NCI-H146 treated with DMSO at 0.1 percent for 48 hours (cell line): ENCODE measurements around the gene CLASP2.
"Not testable (repeated sequence)": the region's sequence is repeated elsewhere in the genome, so short reads cannot be mapped to it uniquely, and the experiment has no call there.

Experiments
- DNase-seq: peaks from one replicate; lab custom pipeline; 2025; ENCODE audit not compliant: unreplicated experiment; lab: John Stamatoyannopoulos, UW

CLASP2 gene

DNA sequence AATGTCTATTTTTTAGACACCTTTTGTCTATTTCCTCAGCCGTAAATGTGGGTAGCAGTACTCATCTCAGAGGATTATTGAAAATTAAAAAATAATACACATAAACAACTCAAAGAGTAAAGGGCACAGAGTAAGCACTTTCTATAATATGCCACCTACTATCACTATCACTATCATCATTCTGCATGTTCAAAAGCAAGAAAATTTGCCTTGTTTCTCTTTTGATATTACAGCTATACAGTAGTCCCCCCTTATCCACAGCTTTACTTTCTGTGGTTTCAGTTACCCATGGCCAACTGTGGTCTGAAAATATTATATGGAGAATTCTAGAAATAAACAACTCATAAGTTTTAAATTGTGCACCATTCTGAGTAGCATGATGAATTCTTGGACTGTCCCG, 27.7 kb downstream of the CLASP2 start:
- no peak for DNase-seq

DNA sequence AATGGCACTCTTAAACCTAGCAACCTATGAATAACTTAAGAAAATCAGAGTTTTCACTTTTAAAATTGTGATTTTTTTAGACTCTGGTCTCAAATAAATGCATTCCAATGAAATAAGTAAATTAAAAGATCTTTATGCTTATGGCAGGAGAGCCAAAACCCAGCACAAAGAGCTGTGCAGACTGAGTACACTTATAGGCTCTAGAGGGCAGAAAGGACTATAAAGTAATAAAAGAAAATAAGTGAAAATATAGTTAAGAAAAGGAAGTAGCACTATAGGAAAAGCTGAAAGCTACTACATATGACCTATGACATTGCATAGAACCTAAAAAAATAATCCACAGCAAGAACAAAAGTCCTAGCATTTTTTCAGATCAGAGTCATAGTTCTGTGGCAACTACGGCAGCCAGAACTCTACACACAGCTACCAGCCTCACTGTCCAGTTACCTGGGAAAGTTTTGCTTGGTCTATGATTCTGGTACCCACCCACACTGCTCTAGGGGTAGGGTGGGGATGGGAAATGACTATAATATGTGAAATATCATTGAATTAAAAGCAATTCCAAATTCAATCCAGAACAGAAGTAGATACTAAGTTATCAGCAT, 30.5 kb downstream of the CLASP2 start:
- no peak for DNase-seq

DNA sequence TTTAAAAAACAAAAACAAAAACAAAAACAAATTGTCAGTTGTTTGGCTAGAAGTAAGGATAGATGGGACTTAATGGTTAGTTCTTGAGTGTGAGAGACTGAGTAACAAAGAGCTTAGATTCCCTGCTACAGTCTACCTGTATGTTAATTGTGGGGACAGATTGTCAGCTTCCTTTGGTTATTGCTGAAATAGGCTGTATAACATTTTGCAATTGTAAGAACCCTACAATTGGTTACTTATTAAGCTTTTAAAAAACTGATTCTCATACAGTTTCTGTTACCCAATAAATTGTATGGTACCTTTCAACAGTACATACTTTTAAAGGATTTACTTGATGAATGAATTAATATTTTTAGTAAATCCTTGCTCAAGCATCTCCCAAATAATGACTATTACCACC, 35.3 kb downstream of the CLASP2 start:
- no peak for DNase-seq

DNA sequence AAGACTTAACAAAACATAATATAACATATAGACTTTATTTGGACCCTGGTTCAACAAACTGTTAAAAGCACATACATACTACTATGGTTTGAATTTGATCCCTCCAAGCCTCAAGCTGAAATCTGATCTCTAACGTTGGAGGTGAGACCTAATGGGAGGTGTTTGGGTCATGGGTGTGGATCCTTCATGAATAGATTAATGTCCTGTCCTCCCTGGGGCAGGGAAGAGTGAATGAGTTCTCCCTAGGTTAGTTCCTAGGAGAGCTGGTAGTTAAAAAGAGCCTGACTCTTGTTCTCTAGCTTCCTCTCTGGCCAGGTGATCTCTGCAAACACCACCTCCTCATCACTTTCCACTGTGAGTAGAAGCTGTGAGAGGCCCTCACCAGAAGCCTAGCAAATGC, 36.4 kb downstream of the CLASP2 start:
- no peak for DNase-seq

DNA sequence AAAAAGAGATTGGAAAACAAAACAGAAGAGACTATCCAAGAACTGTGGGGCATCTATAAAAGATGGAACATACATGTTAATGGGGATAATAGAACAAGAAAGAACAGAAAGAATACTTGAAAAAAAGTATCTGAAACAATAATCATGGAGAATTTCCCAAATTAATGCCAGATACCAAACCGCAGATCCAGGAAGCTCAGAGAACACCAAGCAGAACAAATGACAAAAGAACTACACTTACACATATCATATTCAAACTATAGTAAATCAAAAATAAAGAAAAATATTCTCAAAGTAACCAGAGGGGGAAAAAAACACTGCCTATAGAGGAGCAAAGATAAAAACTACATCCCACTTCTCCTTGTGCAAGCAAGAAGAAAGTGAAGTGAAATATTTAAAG, 40.0 kb downstream of the CLASP2 start:
- DNase-seq, result no peak

DNA sequence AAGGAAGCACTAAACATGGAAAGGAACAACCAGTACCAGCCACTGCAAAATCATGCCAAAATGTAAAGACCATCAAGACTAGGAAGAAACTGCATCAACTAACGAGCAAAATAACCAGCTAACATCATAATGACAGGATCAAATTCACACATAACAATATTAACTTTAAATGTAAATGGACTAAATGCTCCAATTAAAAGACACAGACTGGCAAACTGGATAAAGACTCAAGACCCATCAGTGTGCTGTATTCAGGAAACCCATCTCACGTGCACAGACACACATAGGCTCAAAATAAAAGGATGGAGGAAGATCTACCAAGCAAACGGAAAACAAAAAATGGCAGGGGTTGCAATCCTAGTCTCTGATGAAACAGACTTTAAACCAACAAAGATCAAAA, 44.6 kb downstream of the CLASP2 start:
- not testable (repeated sequence) for DNase-seq

DNA sequence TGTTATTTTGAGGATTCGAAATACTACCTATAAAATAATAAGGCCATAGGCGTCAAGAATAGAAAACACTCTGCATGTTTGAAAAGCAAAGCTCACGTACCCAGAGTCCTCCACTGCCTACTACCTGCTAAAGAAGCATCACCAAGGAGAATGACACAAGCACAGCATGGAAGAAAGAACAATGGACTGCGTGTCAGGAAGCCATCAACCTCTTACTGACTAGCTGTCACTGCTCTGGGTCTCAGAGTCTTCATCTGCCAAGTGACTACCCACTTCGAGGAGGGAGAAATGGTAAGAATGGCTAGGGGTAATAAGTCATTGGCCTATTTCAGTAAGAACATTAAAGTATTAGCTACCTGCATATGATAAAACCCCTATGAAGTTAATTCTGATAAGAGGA, 49.4 kb downstream of the CLASP2 start:
- no peak for DNase-seq

DNA sequence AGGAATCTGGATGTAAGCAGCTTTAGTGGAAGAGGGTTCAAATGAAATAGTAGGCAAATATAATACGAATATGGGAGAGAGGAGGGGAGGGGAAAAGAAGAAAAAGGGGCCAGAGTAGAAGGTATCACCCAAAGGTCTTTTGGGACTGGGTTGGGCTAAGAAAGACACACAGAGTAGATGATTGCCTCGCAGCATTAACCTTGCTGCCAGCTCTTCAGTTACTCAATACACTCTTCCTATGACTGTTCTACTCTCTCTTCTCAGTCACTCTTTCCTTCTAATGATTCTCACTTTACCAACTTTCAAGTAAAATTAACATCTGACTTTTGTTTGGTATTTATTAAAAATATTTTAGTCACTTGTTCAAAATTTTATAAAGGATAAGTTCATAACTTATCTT, 52.8 kb downstream of the CLASP2 start:
- no peak for DNase-seq

DNA sequence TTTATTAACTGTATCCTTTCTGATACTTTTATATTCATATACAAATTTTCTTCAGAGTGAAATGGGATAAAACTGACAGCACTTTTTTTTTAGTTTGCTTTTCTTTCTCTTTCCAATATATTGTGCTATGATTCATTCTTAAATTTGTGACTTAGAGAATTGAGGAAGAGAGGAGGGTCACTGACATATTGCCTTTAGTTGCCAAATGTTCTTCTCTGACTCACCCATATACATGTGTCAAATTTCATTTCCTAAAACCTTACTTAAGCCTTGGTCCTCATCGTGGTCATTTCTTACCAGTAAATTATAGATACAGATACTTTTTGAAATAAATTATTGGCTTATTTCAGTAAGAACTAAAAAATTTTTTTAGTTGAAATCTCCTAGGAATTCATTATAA, 53.9 kb downstream of the CLASP2 start:
- no peak for DNase-seq

DNA sequence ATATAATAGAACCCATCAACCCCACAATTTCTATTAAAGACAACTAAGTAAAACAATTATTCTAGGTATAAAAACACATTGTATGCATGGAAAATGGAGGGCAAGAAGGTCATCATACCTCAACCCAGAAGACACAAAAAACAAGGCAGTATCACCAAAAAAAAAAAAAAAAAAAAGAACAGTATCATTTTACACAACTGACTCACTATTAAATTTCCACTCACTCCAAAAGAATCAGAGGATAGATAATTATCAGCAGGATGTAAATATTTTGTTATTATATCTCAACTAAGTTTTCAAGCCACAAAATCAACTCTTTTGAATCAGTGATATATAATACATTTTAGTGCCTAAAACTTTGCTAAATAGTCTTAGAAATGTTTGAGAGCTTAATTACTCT, 55.0 kb downstream of the CLASP2 start:
- no peak for DNase-seq

DNA sequence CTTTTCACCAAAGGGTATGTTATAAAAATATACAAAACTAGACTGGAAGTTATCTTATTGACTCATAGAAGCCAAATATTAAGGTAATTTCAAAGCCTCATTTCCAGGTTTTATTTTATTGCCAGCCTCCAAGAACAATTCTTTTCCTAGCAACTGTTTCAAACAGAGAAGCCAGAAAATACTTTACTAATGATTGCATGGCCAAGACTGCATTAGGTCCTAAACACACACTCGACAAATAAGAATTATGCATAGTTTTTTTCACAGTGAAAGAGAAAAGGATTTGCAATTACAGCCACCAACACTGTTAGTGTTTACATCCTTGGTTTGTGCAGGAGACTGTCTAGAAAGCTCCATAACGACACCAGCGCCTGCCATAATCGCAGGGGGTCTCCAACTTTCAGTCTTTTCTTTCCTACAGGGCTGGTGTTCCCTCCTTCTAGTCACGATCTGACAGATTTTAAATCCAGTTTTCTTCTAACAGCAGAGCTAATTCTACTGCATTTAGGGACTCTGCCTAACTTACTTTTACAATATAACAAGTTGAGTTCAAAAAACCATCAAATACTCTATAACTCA, 58.1 kb downstream of the CLASP2 start:
- DNase-seq, result no peak

DNA sequence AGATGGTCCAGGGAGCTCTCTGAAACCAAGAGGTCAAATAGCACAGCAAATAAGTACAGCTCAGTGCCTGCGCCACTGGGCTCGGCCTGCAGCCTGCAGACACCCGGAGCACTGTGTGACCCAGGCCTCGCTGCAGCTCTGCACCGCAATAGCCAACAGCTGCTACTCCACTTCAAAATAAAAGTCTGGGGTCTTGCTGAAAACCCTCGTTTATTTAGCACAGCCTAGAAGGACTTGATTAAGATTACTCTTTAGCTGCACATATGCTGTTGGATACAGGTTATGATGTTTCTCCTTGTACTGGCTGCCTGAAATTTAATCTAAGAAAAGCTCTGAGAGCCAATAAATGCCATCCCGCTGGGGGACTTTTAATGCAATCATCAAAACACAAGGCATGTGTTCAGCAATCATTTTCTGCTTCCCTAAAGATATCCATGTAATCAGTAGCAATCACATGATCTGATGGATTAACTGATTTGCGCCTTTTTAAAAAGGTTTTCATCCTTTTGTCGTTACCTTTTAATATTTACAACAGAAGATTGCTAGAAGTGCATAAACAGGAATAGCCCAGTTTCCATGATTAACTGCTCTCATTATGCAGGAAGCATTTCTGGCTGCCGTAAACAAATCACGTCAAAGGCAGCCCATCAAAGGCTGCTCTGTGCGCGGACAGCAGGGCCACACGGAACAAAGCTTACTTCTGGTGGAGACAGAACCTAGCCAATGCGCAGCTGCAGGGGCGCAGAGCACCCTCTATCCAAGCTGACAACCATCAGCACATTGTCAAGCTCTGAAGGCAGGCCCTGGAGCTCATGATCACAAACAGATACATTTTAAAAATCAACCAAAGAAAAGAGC, 58.8 kb downstream of the CLASP2 start:
- DNase-seq, result peak; percentile 54

DNA sequence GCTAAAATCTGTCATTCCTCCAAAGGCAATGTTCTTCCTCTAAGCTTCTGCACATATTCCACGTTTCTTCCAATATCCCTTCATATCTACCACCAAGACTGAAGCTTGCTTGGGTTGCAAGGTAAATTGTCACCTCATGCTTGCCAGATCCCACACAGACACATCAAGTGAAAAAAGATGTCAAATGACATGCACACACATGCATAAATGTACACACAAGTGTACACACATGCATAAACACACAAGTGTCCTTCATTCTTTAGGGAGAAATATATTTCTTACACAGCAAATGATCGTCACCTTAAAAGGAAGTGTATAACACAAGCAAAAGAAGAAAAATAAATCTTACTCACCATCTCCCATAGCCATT, 59.4 kb downstream of the CLASP2 start:
- no peak for DNase-seq

DNA sequence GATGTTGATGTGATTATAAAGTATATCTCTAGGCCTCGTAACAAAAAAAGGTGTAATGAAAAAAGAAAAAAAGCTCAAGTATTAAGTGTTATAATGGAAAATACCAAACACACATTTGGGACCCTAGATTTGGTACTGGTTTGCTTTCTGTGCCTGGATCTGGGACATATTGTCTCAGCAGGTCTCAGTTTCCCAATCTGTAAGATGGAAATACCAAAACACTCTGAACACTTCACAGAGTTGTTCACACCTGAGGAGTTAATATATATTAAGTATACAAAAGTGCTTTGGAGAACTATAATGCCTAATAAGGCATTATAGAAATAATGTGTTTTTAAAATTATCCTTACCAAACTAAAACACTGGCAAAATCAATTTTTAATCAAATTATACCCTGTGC, 60.0 kb downstream of the CLASP2 start:
- DNase-seq, result no peak

DNA sequence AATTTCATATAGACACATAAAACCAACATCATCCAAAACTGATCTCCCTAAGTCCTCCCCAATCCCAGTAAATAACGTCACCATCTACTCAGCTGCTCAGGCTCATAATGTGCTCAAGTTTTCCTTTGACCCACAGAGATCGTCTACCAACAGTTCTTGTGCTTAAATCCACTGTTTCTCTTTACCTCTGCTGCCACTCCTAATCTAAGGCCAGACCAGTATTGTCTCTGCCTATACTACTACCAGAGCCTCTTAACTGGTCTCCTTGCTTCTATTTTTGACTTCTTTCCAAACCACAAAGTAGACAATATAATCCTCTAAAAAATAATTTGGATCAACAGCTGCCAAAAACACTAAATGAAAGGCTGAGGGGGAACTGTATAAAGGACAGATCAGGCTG, 65.3 kb downstream of the CLASP2 start:
- DNase-seq, result no peak

DNA sequence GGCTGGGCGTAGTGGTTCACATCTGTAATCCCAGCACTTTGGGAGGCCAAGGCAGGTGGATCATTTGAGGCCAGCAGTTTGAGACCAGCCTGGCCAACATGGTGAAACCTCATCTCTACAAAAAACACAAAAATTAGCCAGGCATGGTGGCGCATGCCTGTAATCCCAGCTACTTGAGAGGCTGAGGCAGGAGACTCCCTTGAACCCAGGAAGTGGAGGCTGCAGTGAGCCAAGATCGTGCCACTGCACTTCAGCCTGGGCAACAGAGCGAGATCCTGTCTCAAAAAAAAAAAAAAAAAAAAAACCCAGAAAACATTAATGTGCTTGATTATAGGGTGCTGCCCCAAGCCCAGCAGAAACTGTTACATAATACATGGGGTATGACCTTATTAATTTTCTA, 67.0 kb downstream of the CLASP2 start:
- not testable (repeated sequence) for DNase-seq

DNA sequence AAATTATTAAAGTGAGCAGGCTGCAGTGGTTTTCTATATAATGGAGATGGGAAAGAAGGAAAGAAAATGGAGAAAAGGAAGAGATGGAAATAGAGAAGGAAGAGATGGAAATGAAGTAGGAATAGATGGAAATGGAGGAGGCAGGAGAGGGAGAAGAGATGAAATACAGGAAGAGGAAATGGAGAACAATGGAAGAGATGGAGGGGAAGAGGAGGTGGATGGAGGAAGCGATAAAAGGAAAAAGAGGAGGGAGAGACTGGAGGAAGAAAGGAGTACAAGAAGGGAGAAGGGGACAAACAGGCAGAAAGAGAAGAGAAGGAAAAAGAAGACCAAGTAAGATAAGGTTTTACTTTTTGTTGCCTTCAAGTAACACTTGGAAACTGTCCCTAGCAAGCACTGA, 67.6 kb downstream of the CLASP2 start:
- no peak for DNase-seq

DNA sequence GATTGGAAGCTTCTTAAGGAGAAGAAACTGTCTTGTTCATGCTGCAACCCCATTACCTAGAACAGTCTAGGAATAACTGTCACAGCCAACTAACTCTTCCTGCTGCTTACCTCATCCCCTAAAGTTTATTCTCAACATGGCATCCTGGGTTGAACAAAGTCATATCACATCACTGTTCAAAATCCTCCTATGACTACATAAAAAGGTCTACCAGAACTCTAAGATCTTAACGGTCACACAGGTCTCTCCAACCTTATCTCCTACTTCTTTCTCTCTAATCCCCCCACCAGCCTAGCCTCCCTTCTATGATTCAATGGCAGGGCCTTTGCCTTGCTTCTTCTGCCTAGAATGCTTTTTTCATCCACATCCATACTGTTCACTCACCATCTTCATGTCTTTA, 69.3 kb downstream of the CLASP2 start:
- DNase-seq, result no peak

DNA sequence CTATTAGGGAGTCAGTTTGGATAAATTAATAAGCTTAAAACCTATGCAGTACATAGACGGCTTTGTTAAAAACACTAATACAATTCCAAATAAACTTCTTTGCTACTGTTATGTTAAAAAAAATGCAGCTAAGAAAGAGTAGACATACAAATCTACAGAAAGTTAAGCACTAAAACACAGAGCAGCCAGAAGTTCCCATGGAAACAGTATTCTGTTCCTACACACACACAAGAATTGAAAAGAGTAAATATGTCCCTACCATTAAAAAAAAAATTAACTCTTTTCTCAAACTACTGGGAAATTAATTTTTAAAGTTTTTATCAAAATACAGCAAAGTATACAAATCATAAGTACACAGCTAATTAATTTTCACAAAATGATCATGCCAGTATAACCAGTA, 71.6 kb downstream of the CLASP2 start:
- no peak for DNase-seq

DNA sequence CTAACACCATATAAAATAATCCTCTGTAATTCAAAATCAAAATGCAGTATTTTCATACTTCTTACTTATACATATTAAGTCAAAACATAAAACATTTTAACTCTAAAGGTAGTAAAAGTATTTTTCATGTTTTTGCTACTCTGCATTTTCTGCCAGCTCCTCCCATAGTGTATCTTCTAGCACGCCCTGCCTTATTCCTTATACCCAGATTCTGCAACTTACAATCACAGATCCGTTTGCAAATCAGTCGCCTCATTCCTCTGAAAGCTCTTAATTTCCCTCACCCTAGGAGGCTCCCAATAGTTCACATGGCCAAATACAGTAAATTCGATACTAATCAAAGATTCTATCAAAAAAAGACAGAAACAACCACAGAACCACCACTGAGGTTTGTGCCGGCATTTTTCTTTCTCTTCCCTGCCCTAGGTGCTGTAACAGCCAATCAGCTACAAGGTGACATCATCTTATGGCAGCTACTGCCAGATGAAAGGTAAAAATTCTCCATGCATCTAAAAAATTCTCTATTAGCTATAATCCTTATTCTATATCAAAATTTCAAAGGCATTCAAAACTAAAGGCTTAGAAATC, 72.9 kb downstream of the CLASP2 start:
- peak; percentile 25 for DNase-seq

DNA sequence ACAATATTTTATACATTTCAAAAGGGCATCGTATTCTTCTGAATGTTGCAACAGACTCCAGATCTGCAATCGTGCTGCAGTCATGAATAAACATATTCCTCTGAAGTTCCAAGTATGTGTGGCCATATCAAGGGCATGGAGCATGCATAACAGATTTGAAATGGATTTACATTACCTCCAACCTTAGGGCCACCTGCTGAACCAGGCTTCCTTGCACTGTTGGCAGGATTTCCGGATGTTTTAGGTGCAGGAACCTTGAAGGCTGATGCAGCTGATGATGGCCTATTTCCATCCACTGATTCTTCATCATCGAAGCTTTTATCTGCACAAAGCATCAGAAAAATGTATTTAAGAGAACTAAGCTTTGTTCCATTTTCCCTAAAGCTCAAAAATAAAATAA, 73.5 kb downstream of the CLASP2 start:
- DNase-seq, result no peak

DNA sequence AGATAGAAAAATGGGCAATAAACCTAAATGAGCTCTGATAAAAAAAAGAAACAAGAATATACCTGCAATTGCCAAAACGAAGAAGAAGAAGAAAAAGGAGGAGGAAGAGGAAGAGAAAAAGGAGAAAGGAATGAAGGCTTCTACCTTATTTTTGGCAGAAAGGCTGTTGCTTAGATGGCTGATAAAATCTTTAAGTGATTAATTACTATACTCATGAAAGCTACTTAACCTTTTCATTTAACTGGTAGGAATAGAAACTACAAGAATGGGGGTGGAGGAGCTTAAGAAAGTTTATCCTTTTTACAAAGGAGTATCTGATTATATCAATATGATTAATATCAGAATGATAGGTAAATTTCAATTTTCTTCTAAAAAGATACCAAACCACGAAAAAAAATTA, 75.2 kb downstream of the CLASP2 start:
- DNase-seq, result no peak
